Stomach (tissue), 9 donors: ENCODE data around the gene DHX57. TPM values are rescaled to one million over a fixed set of nuclear protein-coding genes. Genes with fewer than 3 reads are reported as not detected.
"Not testable (repeated sequence)": the region's sequence is repeated elsewhere in the genome, so short reads cannot be mapped to it uniquely, and the experiment has no call there.

Experiments used
- DNase-seq, 2 donors: peaks; one replicate each; pipeline versions ENCODE4 v3.0.0 to v3.0.0-alpha.2; 2013 to 2019
- H3K27ac ChIP-seq, 5 donors: fragments of 200-600 bp in 4 of 5; sonication (generic) in 4 of 5; one replicate each; pipeline ENCODE4 v1.5.1; 2013 to 2019; ENCODE audit warnings: mild to moderate bottlenecking in 1 of 5, moderate library complexity in 1 of 5
- H3K27me3 ChIP-seq, 3 donors: fragments of 200-600 bp; sonication (generic); one replicate each; pipeline ENCODE4 v1.5.1; 2017 to 2019; ENCODE audit warnings: mixed run types in 1 of 3
- H3K36me3 ChIP-seq, 4 donors: fragments of 200-600 bp; sonication (generic); 1 replicate in 3 of 4; 2 replicates in 1 of 4; pipeline ENCODE4 v1.5.1; 2016 to 2019
- H3K4me1 ChIP-seq, 4 donors: fragments of 200-600 bp; sonication (generic); one replicate each; pipeline ENCODE4 v1.5.1; 2016 to 2019
- H3K4me3 ChIP-seq, 4 donors: fragments of 200-600 bp; sonication (generic) in 3 of 4; one replicate each; pipeline ENCODE4 v1.5.1; 2016 to 2019; ENCODE audit warnings: mild to moderate bottlenecking in 1 of 4
- H3K9me3 ChIP-seq, 4 donors: fragments of 200-600 bp; sonication (generic); one replicate each; pipeline ENCODE4 v1.5.1; 2016 to 2019
- CTCF ChIP-seq, 7 experiments: fragments of 450-650 bp in 4 of 7; fragments of 200-600 bp in 3 of 7; sonication (generic) in 3 of 7; IDR thresholded peaks; one replicate each; pipeline ENCODE4 v1.5.1; 2016 to 2019; ENCODE audit warnings: antibody characterized with exemption in 7 of 7, control low read depth in 2 of 7, mild to moderate bottlenecking in 1 of 7
- EP300 ChIP-seq: sonication (generic); formaldehyde crosslinking; IDR thresholded peaks from one replicate; pipeline ENCODE4 v1.6.1; 2017; ENCODE audit warnings: antibody characterized with exemption
- POLR2A ChIP-seq, 4 donors: fragments of 450-650 bp; IDR thresholded peaks; one replicate each; pipeline ENCODE4 v1.6.1; 2016; ENCODE audit warnings: antibody characterized with exemption in 4 of 4, control low read depth in 2 of 4, mild to moderate bottlenecking in 1 of 4, moderate library complexity in 1 of 4
- POLR2AphosphoS5 ChIP-seq, 3 donors: sonication (generic); formaldehyde crosslinking; IDR thresholded peaks; one replicate each; pipeline ENCODE4 v1.6.1; 2016; ENCODE audit warnings: antibody characterized with exemption in 3 of 3
- WGBS, 5 donors: extraction: QIAGEN DNeasy Blood & Tissue Kit in 3 of 5; methylation state at CpG; one replicate each; pipeline versions ENCODE4 v1.1.5 to v1.1.7; 2013 to 2018; 5-methylcytosine and 5-hydroxymethylcytosine counted together
- intact Hi-C: fragments of 100-400 bp; cut with DNase I; formaldehyde crosslinking; loops from one replicate; pipeline ENCODE4 v1.15.1; 2023; ENCODE audit warnings: low total_unique reads
- polyA plus RNA-seq, 3 donors: library from polyadenylated mRNA; stranded (reverse); fragments of 200-250 nt; gene quantifications; one replicate each; pipeline ENCODE4 v1.2.3, GENCODE V29; 2013
- total RNA-seq, 5 donors: library from RNA; depleted of rRNA; stranded (reverse); fragments of >200 nt; gene quantifications; one replicate each; pipeline versions ENCODE4 v1.1.0 to v1.2.3, GENCODE V29; 2014 to 2016
- donor health status: healthy with polysubstance abuse.
- donor health status: Bipolar disorder and iron deficiency.
- donor health status: healthy.

Gene DHX57
- total and polyA plus RNA-seq, 8 donors: 4.1 to 29.9 (median 13.9) TPM

DNA sequence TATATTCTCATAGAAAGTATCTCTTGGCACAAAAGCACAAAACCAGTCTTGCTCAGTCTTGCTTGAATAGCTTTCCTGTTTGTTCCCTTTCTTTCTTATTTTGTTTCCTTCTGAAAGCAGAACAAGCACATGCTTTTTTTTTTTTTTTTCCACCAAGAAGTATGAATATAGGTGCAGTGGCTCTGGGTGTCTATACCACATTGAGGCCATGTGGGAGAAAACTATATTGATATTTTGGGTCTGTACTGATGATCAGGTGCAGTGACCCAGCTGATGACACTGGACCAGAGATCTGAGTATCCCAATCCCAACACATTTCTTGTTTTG lies 69.0 kb downstream of the DHX57 start:
- no peaks in the 10 kb centered on the region for H3K9me3 ChIP-seq
- H3K36me3 ChIP-seq: peaks cover 4 to 64% (median 51%) of the 10 kb centered on the region in 4 donors
- no peak overlapping the region for H3K27ac ChIP-seq
- DNase-seq: no peak
- intact Hi-C loops: no loop called here
- TF ChIP-seq POLR2AphosphoS5 (IDR thresholded peaks at IDR 0.05) (no peak), CTCF (IDR thresholded peaks at IDR 0.05) (no peak), POLR2A (IDR thresholded peaks at IDR 0.05) (no peak), EP300 (no peak)
- H3K4me3 ChIP-seq: no peak overlapping the region
- no peaks in the 10 kb centered on the region for H3K27me3 ChIP-seq
- no peaks in the 10 kb centered on the region for H3K4me1 ChIP-seq

DNA sequence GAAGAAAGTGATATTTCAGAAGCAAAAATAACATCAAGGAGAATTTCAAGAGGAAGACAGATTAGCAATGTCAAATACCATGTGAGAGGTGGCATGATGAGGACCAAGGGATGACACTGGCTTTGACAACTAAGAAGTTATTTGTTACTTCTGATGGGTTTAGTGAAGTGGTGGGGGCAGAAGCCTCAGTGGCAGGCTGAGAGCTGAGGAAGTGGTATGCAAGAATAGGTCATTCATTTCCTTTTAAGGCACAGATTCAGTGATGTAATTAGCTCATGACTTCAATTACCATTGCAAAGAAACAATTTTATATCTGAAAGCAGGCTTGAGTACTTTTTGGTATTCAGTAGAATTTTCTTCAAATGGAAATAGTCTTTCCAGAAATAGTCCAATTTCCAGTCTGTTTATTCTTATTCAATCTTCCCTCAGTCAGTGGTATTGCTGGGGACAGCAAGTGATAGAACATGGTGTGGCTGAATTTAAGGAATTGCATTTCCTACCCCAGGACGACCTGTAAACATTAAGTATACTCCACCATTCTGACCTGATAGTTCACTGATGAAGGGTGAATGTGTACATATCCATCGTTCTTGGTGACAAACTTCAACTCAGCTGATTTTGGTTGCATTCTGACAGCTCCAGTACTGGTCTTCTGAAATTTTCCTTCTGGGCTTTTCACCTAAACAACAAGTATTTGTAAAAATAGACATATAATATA lies 69.6 kb downstream of the DHX57 start:
- no peak overlapping the region for H3K27ac ChIP-seq
- H3K36me3 ChIP-seq: peaks cover under 1 to 64% (median 47%) of the 10 kb centered on the region in 4 donors
- no peak overlapping the region for H3K4me3 ChIP-seq
- 70 to 82% (median 80%) methylated on average over 2 of the region's 2 CpGs for WGBS, 5 donors
- DNase-seq: no peak
- H3K27me3 ChIP-seq: no peaks in the 10 kb centered on the region
- TF ChIP-seq POLR2AphosphoS5 (IDR thresholded peaks at IDR 0.05): no peak
- TF ChIP-seq CTCF (IDR thresholded peaks at IDR 0.05): no peak
- TF ChIP-seq POLR2A (IDR thresholded peaks at IDR 0.05): no peak
- TF ChIP-seq EP300: no peak
- H3K4me1 ChIP-seq: no peaks in the 10 kb centered on the region
- intact Hi-C loops: no loop called here
- H3K9me3 ChIP-seq: no peaks in the 10 kb centered on the region

GRCh38 chr2:38797953-38798352 lies 77.8 kb downstream of the DHX57 start:
- H3K27ac ChIP-seq: no peak overlapping the region
- TF ChIP-seq POLR2A (IDR thresholded peaks at IDR 0.05) (no peak), EP300 (no peak), CTCF (IDR thresholded peaks at IDR 0.05) (no peak), POLR2AphosphoS5 (IDR thresholded peaks at IDR 0.05) (no peak)
- WGBS, 5 donors: 80 to 94% (median 87%) methylated on average over 3 of the region's 3 CpGs
- intact Hi-C loops: no loop called here
- DNase-seq: no peak
- H3K36me3 ChIP-seq: peaks cover 3 to 52% (median 30%) of the 10 kb centered on the region in 4 donors
- H3K9me3 ChIP-seq: no peaks in the 10 kb centered on the region
- no peaks in the 10 kb centered on the region for H3K27me3 ChIP-seq
- H3K4me1 ChIP-seq: peaks cover 0 to 8% (median 1%) of the 10 kb centered on the region in 4 donors
- no peak overlapping the region for H3K4me3 ChIP-seq

- WGBS, 5 donors: 72 to 81% (median 78%) methylated on average over 10 of the region's 10 CpGs
- no peak for TF ChIP-seq CTCF (IDR thresholded peaks at IDR 0.05)
- no peak for TF ChIP-seq EP300
- TF ChIP-seq POLR2A (IDR thresholded peaks at IDR 0.05): no peak
- no peak for TF ChIP-seq POLR2AphosphoS5 (IDR thresholded peaks at IDR 0.05)
Measured at GRCh38 chr2:38797250-38797676, 78.5 kb downstream of the DHX57 start.

DNA sequence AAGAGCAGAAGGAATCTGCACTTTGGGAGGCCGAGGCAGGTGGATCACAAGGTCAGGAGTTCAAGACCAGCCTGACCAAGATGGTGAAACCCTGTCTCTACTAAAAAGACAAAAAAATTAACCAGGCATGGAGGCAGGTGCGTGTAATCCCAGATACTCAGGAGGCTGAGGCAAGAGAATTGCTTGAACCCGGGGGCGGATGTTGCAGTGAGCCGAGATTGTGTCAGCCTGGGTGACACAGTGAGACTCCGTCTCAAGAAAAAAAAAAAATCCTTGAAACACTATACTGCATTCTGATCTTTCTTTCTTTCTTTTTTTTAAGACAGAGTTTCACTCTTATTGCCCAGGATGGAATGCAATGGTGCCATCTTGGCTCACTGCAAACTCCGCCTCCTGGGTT lies 80.7 kb downstream of the DHX57 start:
- H3K4me1 ChIP-seq, H3K9me3 ChIP-seq, H3K4me3 ChIP-seq, DNase-seq, H3K27me3 ChIP-seq, intact Hi-C loops, H3K27ac ChIP-seq: not testable (repeated sequence)
- H3K36me3 ChIP-seq: peaks cover 3 to 24% (median 18%) of the 10 kb centered on the region in 4 donors
- WGBS, 5 donors: 90 to 94% (median 91%) methylated on average over 7 of the region's 7 CpGs

More at GRCh38 chr2:38797250-38797676, 78.5 kb downstream of the DHX57 start:
- DNase-seq: no peak
- H3K9me3 ChIP-seq: no peaks in the 10 kb centered on the region
- H3K4me1 ChIP-seq: peaks cover 0 to 8% (median 1%) of the 10 kb centered on the region in 4 donors
- peaks cover 3 to 45% (median 25%) of the 10 kb centered on the region in 4 donors for H3K36me3 ChIP-seq
- no peak overlapping the region for H3K4me3 ChIP-seq
- intact Hi-C loops: no loop called here
- no peak overlapping the region for H3K27ac ChIP-seq
- H3K27me3 ChIP-seq: no peaks in the 10 kb centered on the region
